Nephron (organoid): Measurements from ENCODE around the gene THOC5.

Experiments
- H3K27ac Mint-ChIP-seq, 3 experiments: 2 replicates each; pipeline ENCODE4 v1.8.0; 2020; ENCODE audit warnings: mixed read lengths in 3 of 3, mild to moderate bottlenecking in 2 of 3, moderate library complexity in 1 of 3
- H3K27me3 Mint-ChIP-seq: 2 replicates; pipeline ENCODE4 v1.8.0; 2021; ENCODE audit warnings: low read depth, mild to moderate bottlenecking, moderate library complexity, mixed read lengths
- H3K36me3 Mint-ChIP-seq: 2 replicates; pipeline ENCODE4 v1.8.0; 2020; ENCODE audit warnings: low read depth, mixed read lengths
- H3K4me1 Mint-ChIP-seq: 2 replicates; pipeline ENCODE4 v1.8.0; 2020; ENCODE audit warnings: mixed read lengths
- H3K4me3 Mint-ChIP-seq, 3 experiments: 2 replicates each; pipeline ENCODE4 v1.8.0; 2020; ENCODE audit warnings: mild to moderate bottlenecking in 3 of 3, mixed read lengths in 3 of 3, moderate library complexity in 2 of 3
- H3K9me3 Mint-ChIP-seq: 2 replicates; pipeline ENCODE4 v1.8.0; 2020; ENCODE audit warnings: mixed read lengths
- CTCF ChIP-seq, 3 experiments: fragments of 200-600 bp; sonication (generic); IDR thresholded peaks; one replicate each; pipeline ENCODE4 v1.5.0; 2021; ENCODE audit warnings: antibody characterized with exemption in 3 of 3; ENCODE audit not compliant: unreplicated experiment in 3 of 3

The THOC5 gene

GRCh38 chr22:29487426-29487986 lies 66.1 kb downstream of the THOC5 start:
- Mint-ChIP-seq H3K9me3 (no peaks in the 10 kb centered on the region), H3K27ac (no peak overlapping the region), H3K36me3 (peaks cover 30% of the 10 kb centered on the region), H3K27me3 (peaks cover 3% of the 10 kb centered on the region), H3K4me3 (no peak overlapping the region), H3K4me1 (no peaks in the 10 kb centered on the region)
- TF ChIP-seq CTCF (IDR thresholded peaks at IDR 0.05; ENCODE audit: unreplicated experiment in 3 of 3) = no peak

GRCh38 chr22:29485448-29485847 lies 68.1 kb downstream of the THOC5 start:
- peaks cover 11% of the 10 kb centered on the region for H3K4me1 Mint-ChIP-seq
- no peak for TF ChIP-seq CTCF (IDR thresholded peaks at IDR 0.05; ENCODE audit: unreplicated experiment in 3 of 3)
- no peak overlapping the region for H3K27ac Mint-ChIP-seq
- H3K9me3 Mint-ChIP-seq = no peaks in the 10 kb centered on the region
- no peak overlapping the region for H3K4me3 Mint-ChIP-seq
- peaks cover 20% of the 10 kb centered on the region for H3K27me3 Mint-ChIP-seq
- peaks cover 25% of the 10 kb centered on the region for H3K36me3 Mint-ChIP-seq

- TF ChIP-seq CTCF (IDR thresholded peaks at IDR 0.05; ENCODE audit: unreplicated experiment in 3 of 3) = no peak
- peaks cover 23% of the 10 kb centered on the region for H3K27me3 Mint-ChIP-seq
- H3K27ac Mint-ChIP-seq = no peak overlapping the region
Observed at GRCh38 chr22:29484642-29485041, 68.9 kb downstream of the THOC5 start.

GRCh38 chr22:29483254-29483653 lies 70.3 kb downstream of the THOC5 start:
- TF ChIP-seq CTCF (IDR thresholded peaks at IDR 0.05; ENCODE audit: unreplicated experiment in 3 of 3) = no peak
- peaks cover 37% of the 10 kb centered on the region for H3K27me3 Mint-ChIP-seq
- no peaks in the 10 kb centered on the region for H3K9me3 Mint-ChIP-seq
- no peak overlapping the region for H3K4me3 Mint-ChIP-seq
- H3K4me1 Mint-ChIP-seq = peaks cover 25% of the 10 kb centered on the region
- H3K27ac Mint-ChIP-seq = no peak overlapping the region
- H3K36me3 Mint-ChIP-seq = peaks cover 8% of the 10 kb centered on the region

More at GRCh38 chr22:29484642-29485041, 68.9 kb downstream of the THOC5 start:
- H3K4me1 Mint-ChIP-seq = peaks cover 14% of the 10 kb centered on the region
- H3K4me3 Mint-ChIP-seq = no peak overlapping the region
- no peaks in the 10 kb centered on the region for H3K9me3 Mint-ChIP-seq
- H3K36me3 Mint-ChIP-seq = peaks cover 18% of the 10 kb centered on the region

GRCh38 chr22:29482726-29483125 lies 70.8 kb downstream of the THOC5 start:
- Mint-ChIP-seq H3K9me3 (no peaks in the 10 kb centered on the region), H3K4me3 (no peak overlapping the region), H3K27ac (no peak overlapping the region), H3K4me1 (peaks cover 26% of the 10 kb centered on the region), H3K27me3 (peaks cover 42% of the 10 kb centered on the region), H3K36me3 (peaks cover 7% of the 10 kb centered on the region)
- TF ChIP-seq CTCF (IDR thresholded peaks at IDR 0.05; ENCODE audit: unreplicated experiment in 3 of 3) = no peak

- Mint-ChIP-seq H3K4me3 (peak overlapping the region; percentile 78 to 81 (median 81)), H3K36me3 (peaks cover 4% of the 10 kb centered on the region), H3K9me3 (no peaks in the 10 kb centered on the region), H3K27ac (no peak overlapping the region), H3K27me3 (peaks cover 47% of the 10 kb centered on the region), H3K4me1 (peaks cover 26% of the 10 kb centered on the region)
- no peak for TF ChIP-seq CTCF (IDR thresholded peaks at IDR 0.05; ENCODE audit: unreplicated experiment in 3 of 3)
Observed at GRCh38 chr22:29482253-29482652, 71.3 kb downstream of the THOC5 start.
